Neural crest cell (in vitro differentiated cells): ENCODE measurements around the gene KRT5. TPM values are rescaled to one million over a fixed set of nuclear protein-coding genes. Genes with fewer than 3 reads are reported as not detected.

ENCODE experiments used
- DNase-seq: peaks from one replicate; pipeline ENCODE4 v3.0.0; 2021; ENCODE audit warnings: low read depth, mixed read lengths, low spot score
- H3K27ac Mint-ChIP-seq: one replicate; pipeline ENCODE4 v1.8.0; 2021; ENCODE audit warnings: mild to moderate bottlenecking, mixed read lengths; ENCODE audit not compliant: unreplicated experiment
- H3K27me3 Mint-ChIP-seq: 2 replicates; pipeline ENCODE4 v1.8.0; 2021; ENCODE audit warnings: low read depth, mild to moderate bottlenecking, mixed read lengths
- H3K36me3 Mint-ChIP-seq: 2 replicates; pipeline ENCODE4 v1.8.0; 2021; ENCODE audit warnings: low read depth, mild to moderate bottlenecking, mixed read lengths
- H3K4me1 Mint-ChIP-seq: 2 replicates; pipeline ENCODE4 v1.8.0; 2021; ENCODE audit warnings: mixed read lengths
- H3K4me3 Mint-ChIP-seq: one replicate; pipeline ENCODE4 v1.8.0; 2021; ENCODE audit warnings: mild to moderate bottlenecking, mixed read lengths
- H3K9me3 Mint-ChIP-seq: 2 replicates; pipeline ENCODE4 v1.8.0; 2021; ENCODE audit warnings: mixed read lengths
- CTCF ChIP-seq: fragments of 200-600 bp; sonication (generic); conservative IDR thresholded peaks from 2 replicates; pipeline ENCODE4 v1.5.0; 2021; ENCODE audit warnings: antibody characterized with exemption, mild to moderate bottlenecking
- total RNA-seq: library from RNA; stranded (reverse); gene quantifications from 2 replicates; pipeline ENCODE4 v1.2.1, GENCODE V29; 2021

Gene KRT5
- total RNA-seq, 1 donor from 2014 or later, result not detected

- no peaks in the 10 kb centered on the region for H3K4me1 Mint-ChIP-seq
- no peak overlapping the region for H3K4me3 Mint-ChIP-seq
- H3K27me3 Mint-ChIP-seq, result peaks cover 58% of the 10 kb centered on the region
- H3K36me3 Mint-ChIP-seq, result no peaks in the 10 kb centered on the region
- no peak for DNase-seq
- H3K9me3 Mint-ChIP-seq, result no peaks in the 10 kb centered on the region
- TF ChIP-seq CTCF, result no peak
- H3K27ac Mint-ChIP-seq, result no peak overlapping the region
These were observed 39.8 kb upstream of the KRT5 start for GRCh38 chr12:52559979-52560378.

- no peak for DNase-seq
- H3K27me3 Mint-ChIP-seq, result peaks cover 61% of the 10 kb centered on the region
These were observed 38.7 kb upstream of the KRT5 start for GRCh38 chr12:52558781-52559445.

GRCh38 chr12:52557476-52557875, 37.3 kb upstream of the KRT5 start:
- Mint-ChIP-seq H3K27ac (no peak overlapping the region), H3K27me3 (peaks cover 60% of the 10 kb centered on the region), H3K4me1 (no peaks in the 10 kb centered on the region), H3K4me3 (no peak overlapping the region), H3K36me3 (no peaks in the 10 kb centered on the region), H3K9me3 (no peaks in the 10 kb centered on the region)
- no peak for TF ChIP-seq CTCF
- DNase-seq, result no peak

More at GRCh38 chr12:52558781-52559445, 38.7 kb upstream of the KRT5 start:
- Mint-ChIP-seq H3K9me3 (no peaks in the 10 kb centered on the region), H3K4me1 (no peaks in the 10 kb centered on the region), H3K27ac (no peak overlapping the region), H3K4me3 (no peak overlapping the region), H3K36me3 (no peaks in the 10 kb centered on the region)
- TF ChIP-seq CTCF, result no peak

GRCh38 chr12:52555577-52555976, 35.4 kb upstream of the KRT5 start:
- Mint-ChIP-seq H3K9me3 (no peaks in the 10 kb centered on the region), H3K27me3 (peaks cover 57% of the 10 kb centered on the region), H3K4me3 (no peak overlapping the region), H3K27ac (no peak overlapping the region), H3K36me3 (no peaks in the 10 kb centered on the region), H3K4me1 (no peaks in the 10 kb centered on the region)
- TF ChIP-seq CTCF, result no peak
- DNase-seq, result no peak

- no peak for TF ChIP-seq CTCF
These were observed 32.5 kb upstream of the KRT5 start, which contains the start of gene KRT71 for GRCh38 chr12:52552681-52553195. Gene KRT71, minus strand, starts transcription at chr12:52553145. Its CDS starts 68 bp downstream, at chr12:52553077.

More at GRCh38 chr12:52552681-52553195, 32.5 kb upstream of the KRT5 start, which contains the start of gene KRT71:
- Mint-ChIP-seq H3K4me1 (no peaks in the 10 kb centered on the region), H3K27ac (peak within 1 kb of the TSS; percentile 40), H3K36me3 (no peaks in the 10 kb centered on the region), H3K9me3 (no peaks in the 10 kb centered on the region), H3K27me3 (peaks cover 43% of the 10 kb centered on the region), H3K4me3 (no peak within 1 kb of the TSS)
- no peak for DNase-seq
